Measurements from ENCODE around the gene WNT7B. TPM values are rescaled to one million over a fixed set of nuclear protein-coding genes. Genes with fewer than 3 reads are reported as not detected.

The WNT7B gene
- total RNA-seq, 2 donors from 2014 or later: 0.19 TPM; not detected in 1

GRCh38 chr22:46002757-46003270 lies 25.9 kb upstream of the WNT7B start:
- Histone ChIP-seq H3K4me3 (no peak overlapping the region), H3K27me3 (no peaks in the 10 kb centered on the region), H3K36me3 (no peaks in the 10 kb centered on the region), H3K27ac (peak overlapping the region; percentile 16 to 31), H3K9me3 (no peaks in the 10 kb centered on the region), H3K4me1 (peaks cover 0 to 71% of the 10 kb centered on the region in 2 donors)
- DNase-seq (ENCODE audit: low spot score): no peak
- TF ChIP-seq CTCF (IDR thresholded peaks at IDR 0.05): no peak

GRCh38 chr22:46001426-46002106 lies 24.6 kb upstream of the WNT7B start:
- H3K27ac ChIP-seq: peak overlapping the region; percentile 43 to 60
- no peaks in the 10 kb centered on the region for H3K36me3 ChIP-seq
- H3K27me3 ChIP-seq: no peaks in the 10 kb centered on the region
- no peaks in the 10 kb centered on the region for H3K9me3 ChIP-seq
- H3K4me3 ChIP-seq: no peak overlapping the region
- no peak for TF ChIP-seq CTCF (IDR thresholded peaks at IDR 0.05)
- no peak for DNase-seq (ENCODE audit: low spot score)
- peaks cover 0 to 71% of the 10 kb centered on the region in 2 donors for H3K4me1 ChIP-seq

GRCh38 chr22:46001046-46001425 lies 24.1 kb upstream of the WNT7B start:
- Histone ChIP-seq H3K9me3 (no peaks in the 10 kb centered on the region), H3K27ac (peak overlapping the region in 1 of 2 donors; percentile 60), H3K27me3 (no peaks in the 10 kb centered on the region), H3K36me3 (no peaks in the 10 kb centered on the region), H3K4me3 (no peak overlapping the region), H3K4me1 (peaks cover 0 to 71% of the 10 kb centered on the region in 2 donors)
- DNase-seq (ENCODE audit: low spot score): no peak
- peak in 1 of 2 donors; percentile 24 for TF ChIP-seq CTCF (IDR thresholded peaks at IDR 0.05)

GRCh38 chr22:46000081-46001027 lies 23.4 kb upstream of the WNT7B start:
- Histone ChIP-seq H3K27ac (peak overlapping the region in 1 of 2 donors; percentile 60), H3K9me3 (no peaks in the 10 kb centered on the region)
- no peak for TF ChIP-seq CTCF (IDR thresholded peaks at IDR 0.05)

GRCh38 chr22:45999379-45999971 lies 22.5 kb upstream of the WNT7B start:
- H3K27me3 ChIP-seq: no peaks in the 10 kb centered on the region
- H3K27ac ChIP-seq: peak overlapping the region in 1 of 2 donors; percentile 81
- no peaks in the 10 kb centered on the region for H3K36me3 ChIP-seq
- peaks cover 0 to 84% of the 10 kb centered on the region in 2 donors for H3K4me1 ChIP-seq
- H3K9me3 ChIP-seq: no peaks in the 10 kb centered on the region
- DNase-seq (ENCODE audit: low spot score): no peak
- no peak overlapping the region for H3K4me3 ChIP-seq
- TF ChIP-seq CTCF (IDR thresholded peaks at IDR 0.05): no peak

More at GRCh38 chr22:46000081-46001027, 23.4 kb upstream of the WNT7B start:
- DNase-seq (ENCODE audit: low spot score): no peak
- Histone ChIP-seq H3K36me3 (no peaks in the 10 kb centered on the region), H3K4me1 (peaks cover 0 to 75% of the 10 kb centered on the region in 2 donors), H3K27me3 (no peaks in the 10 kb centered on the region), H3K4me3 (no peak overlapping the region)
